ENCODE results near the gene PALD1. TPM values are rescaled to one million over a fixed set of nuclear protein-coding genes. Genes with fewer than 3 reads are reported as not detected.

Gene PALD1
- total and polyA plus RNA-seq, 4 experiments from 2014 or later = not detected

GRCh38 chr10:70515035-70515667 lies 36.6 kb downstream of the PALD1 start:
- Mint-ChIP-seq H3K27ac (no peak overlapping the region), H3K4me1 (no peaks in the 10 kb centered on the region), H3K27me3 (peaks cover 0 to 2% of the 10 kb centered on the region in 2 donors), H3K4me3 (no peak overlapping the region), H3K9me3 (no peaks in the 10 kb centered on the region), H3K36me3 (no peaks in the 10 kb centered on the region)
- no peaks in the 10 kb centered on the region for H3K27me3 ChIP-seq (ENCODE audit: insufficient read depth, low read length)
- H3K27ac ChIP-seq (ENCODE audit: low read depth, low read length) = no peak overlapping the region
- no peak for DNase-seq
- no peak overlapping the region for H3K4me3 ChIP-seq (ENCODE audit: low read length in 2 of 2)
- intact Hi-C loops (cut with micrococcal nuclease) = no loop called here
- ChIA-PET CTCF (ENCODE audit: partially characterized antibody) (no interaction called here), POLR2A (ENCODE audit: partially characterized antibody) (no interaction called here)
- no peaks in the 10 kb centered on the region for H3K4me1 ChIP-seq (ENCODE audit: insufficient read depth, low read length)
- no peaks in the 10 kb centered on the region for H3K9me3 ChIP-seq (ENCODE audit: control insufficient read depth in 1 of 2, low read length in 2 of 2)
- no peaks in the 10 kb centered on the region for H3K36me3 ChIP-seq (ENCODE audit: insufficient read depth, low read length)

- Histone ChIP-seq H3K4me3 (ENCODE audit: low read length in 2 of 2) (no peak overlapping the region), H3K27ac (ENCODE audit: low read depth, low read length) (no peak overlapping the region), H3K27me3 (ENCODE audit: insufficient read depth, low read length) (no peaks in the 10 kb centered on the region), H3K4me1 (ENCODE audit: insufficient read depth, low read length) (no peaks in the 10 kb centered on the region), H3K9me3 (ENCODE audit: control insufficient read depth in 1 of 2, low read length in 2 of 2) (no peaks in the 10 kb centered on the region), H3K36me3 (ENCODE audit: insufficient read depth, low read length) (no peaks in the 10 kb centered on the region)
- H3K27ac Mint-ChIP-seq = no peak overlapping the region
- intact Hi-C loops (cut with micrococcal nuclease) = no loop called here
- POLR2A ChIA-PET (ENCODE audit: partially characterized antibody) = no interaction called here
- no peak for DNase-seq
- H3K36me3 Mint-ChIP-seq = no peaks in the 10 kb centered on the region
- H3K4me3 Mint-ChIP-seq = no peak overlapping the region
- H3K4me1 Mint-ChIP-seq = no peaks in the 10 kb centered on the region
- H3K9me3 Mint-ChIP-seq = no peaks in the 10 kb centered on the region
- CTCF ChIA-PET (ENCODE audit: partially characterized antibody) = no interaction called here
- no peaks in the 10 kb centered on the region for H3K27me3 Mint-ChIP-seq
Observed at GRCh38 chr10:70518695-70519094, 40.1 kb downstream of the PALD1 start.

GRCh38 chr10:70523057-70523456 lies 44.5 kb downstream of the PALD1 start:
- Mint-ChIP-seq H3K27me3 (no peaks in the 10 kb centered on the region), H3K4me1 (no peaks in the 10 kb centered on the region), H3K4me3 (no peak overlapping the region), H3K36me3 (no peaks in the 10 kb centered on the region), H3K27ac (no peak overlapping the region), H3K9me3 (no peaks in the 10 kb centered on the region)
- H3K4me3 ChIP-seq (ENCODE audit: low read length in 2 of 2) = no peak overlapping the region
- H3K9me3 ChIP-seq (ENCODE audit: control insufficient read depth in 1 of 2, low read length in 2 of 2) = no peaks in the 10 kb centered on the region
- no peaks in the 10 kb centered on the region for H3K27me3 ChIP-seq (ENCODE audit: insufficient read depth, low read length)
- DNase-seq = no peak
- H3K4me1 ChIP-seq (ENCODE audit: insufficient read depth, low read length) = no peaks in the 10 kb centered on the region
- intact Hi-C loops (cut with micrococcal nuclease) = no loop called here
- H3K27ac ChIP-seq (ENCODE audit: low read depth, low read length) = no peak overlapping the region
- POLR2A ChIA-PET (ENCODE audit: partially characterized antibody) = no interaction called here
- no peaks in the 10 kb centered on the region for H3K36me3 ChIP-seq (ENCODE audit: insufficient read depth, low read length)
- CTCF ChIA-PET (ENCODE audit: partially characterized antibody) = no interaction called here

GRCh38 chr10:70523549-70523948 lies 45.0 kb downstream of the PALD1 start:
- Mint-ChIP-seq H3K27me3 (no peaks in the 10 kb centered on the region), H3K4me1 (no peaks in the 10 kb centered on the region), H3K9me3 (no peaks in the 10 kb centered on the region), H3K36me3 (no peaks in the 10 kb centered on the region), H3K4me3 (no peak overlapping the region), H3K27ac (peak overlapping the region in 1 of 7 donors; percentile 29)
- no peak for DNase-seq
- POLR2A ChIA-PET (ENCODE audit: partially characterized antibody) = no interaction called here
- CTCF ChIA-PET (ENCODE audit: partially characterized antibody) = no interaction called here
- H3K27me3 ChIP-seq (ENCODE audit: insufficient read depth, low read length) = no peaks in the 10 kb centered on the region
- no peaks in the 10 kb centered on the region for H3K36me3 ChIP-seq (ENCODE audit: insufficient read depth, low read length)
- H3K4me1 ChIP-seq (ENCODE audit: insufficient read depth, low read length) = no peaks in the 10 kb centered on the region
- intact Hi-C loops (cut with micrococcal nuclease) = no loop called here
- no peaks in the 10 kb centered on the region for H3K9me3 ChIP-seq (ENCODE audit: control insufficient read depth in 1 of 2, low read length in 2 of 2)
- H3K4me3 ChIP-seq (ENCODE audit: low read length in 2 of 2) = no peak overlapping the region
- H3K27ac ChIP-seq (ENCODE audit: low read depth, low read length) = no peak overlapping the region

GRCh38 chr10:70528314-70528713 lies 49.7 kb downstream of the PALD1 start:
- Histone ChIP-seq H3K27me3 (ENCODE audit: insufficient read depth, low read length) (no peaks in the 10 kb centered on the region), H3K27ac (ENCODE audit: low read depth, low read length) (no peak overlapping the region), H3K36me3 (ENCODE audit: insufficient read depth, low read length) (no peaks in the 10 kb centered on the region), H3K9me3 (ENCODE audit: control insufficient read depth in 1 of 2, low read length in 2 of 2) (no peaks in the 10 kb centered on the region), H3K4me1 (ENCODE audit: insufficient read depth, low read length) (no peaks in the 10 kb centered on the region), H3K4me3 (ENCODE audit: low read length in 2 of 2) (no peak overlapping the region)
- Mint-ChIP-seq H3K27ac (no peak overlapping the region), H3K4me1 (peaks cover 0 to 1% (median 0%) of the 10 kb centered on the region in 4 donors), H3K4me3 (no peak overlapping the region), H3K36me3 (no peaks in the 10 kb centered on the region), H3K9me3 (no peaks in the 10 kb centered on the region), H3K27me3 (no peaks in the 10 kb centered on the region)
- intact Hi-C loops (cut with micrococcal nuclease) = no loop called here
- POLR2A ChIA-PET (ENCODE audit: partially characterized antibody) = no interaction called here
- DNase-seq = no peak
- CTCF ChIA-PET (ENCODE audit: partially characterized antibody) = interaction anchor here (0.7 kb wide), 1 partner anchor 410 kb away, joined by 5 read pairs; no protein-coding TSS in a partner anchor

- Mint-ChIP-seq H3K27me3 (no peaks in the 10 kb centered on the region), H3K9me3 (no peaks in the 10 kb centered on the region), H3K4me3 (no peak overlapping the region), H3K27ac (no peak overlapping the region), H3K36me3 (no peaks in the 10 kb centered on the region), H3K4me1 (peaks cover 0 to 1% (median 0%) of the 10 kb centered on the region in 4 donors)
- no peak overlapping the region for H3K27ac ChIP-seq (ENCODE audit: low read depth, low read length)
- intact Hi-C loops (cut with micrococcal nuclease) = no loop called here
- H3K4me1 ChIP-seq (ENCODE audit: insufficient read depth, low read length) = no peaks in the 10 kb centered on the region
- H3K9me3 ChIP-seq (ENCODE audit: control insufficient read depth in 1 of 2, low read length in 2 of 2) = no peaks in the 10 kb centered on the region
- CTCF ChIA-PET (ENCODE audit: partially characterized antibody) = interaction anchor here (0.7 to 1.0 kb wide), 3 partner anchors 9 to 411 kb away, joined by 3 to 7 read pairs (median 5); no protein-coding TSS in a partner anchor
- H3K4me3 ChIP-seq (ENCODE audit: low read length in 2 of 2) = no peak overlapping the region
- no peaks in the 10 kb centered on the region for H3K36me3 ChIP-seq (ENCODE audit: insufficient read depth, low read length)
- POLR2A ChIA-PET (ENCODE audit: partially characterized antibody) = no interaction called here
- no peaks in the 10 kb centered on the region for H3K27me3 ChIP-seq (ENCODE audit: insufficient read depth, low read length)
- DNase-seq = no peak
Observed at GRCh38 chr10:70528741-70529362, 50.3 kb downstream of the PALD1 start.

- ChIA-PET POLR2A (ENCODE audit: partially characterized antibody) (no interaction called here), CTCF (ENCODE audit: partially characterized antibody) (no interaction called here)
- no peaks in the 10 kb centered on the region for H3K9me3 Mint-ChIP-seq
- H3K4me3 Mint-ChIP-seq = no peak overlapping the region
- no peaks in the 10 kb centered on the region for H3K36me3 ChIP-seq (ENCODE audit: insufficient read depth, low read length)
- no peak overlapping the region for H3K4me3 ChIP-seq (ENCODE audit: low read length in 2 of 2)
- intact Hi-C loops (cut with micrococcal nuclease) = no loop called here
- no peak overlapping the region for H3K27ac Mint-ChIP-seq
- H3K4me1 ChIP-seq (ENCODE audit: insufficient read depth, low read length) = no peaks in the 10 kb centered on the region
- no peak overlapping the region for H3K27ac ChIP-seq (ENCODE audit: low read depth, low read length)
- peaks cover 0 to 1% (median 0%) of the 10 kb centered on the region in 4 donors for H3K4me1 Mint-ChIP-seq
- H3K36me3 Mint-ChIP-seq = no peaks in the 10 kb centered on the region
- H3K27me3 ChIP-seq (ENCODE audit: insufficient read depth, low read length) = no peaks in the 10 kb centered on the region
- H3K27me3 Mint-ChIP-seq = no peaks in the 10 kb centered on the region
- H3K9me3 ChIP-seq (ENCODE audit: control insufficient read depth in 1 of 2, low read length in 2 of 2) = no peaks in the 10 kb centered on the region
- no peak for DNase-seq
Observed at GRCh38 chr10:70529848-70530247, 51.3 kb downstream of the PALD1 start.
